ENCODE data around the gene OR51B6. TPM values are rescaled to one million over a fixed set of nuclear protein-coding genes. Genes with fewer than 3 reads are reported as not detected.
"Not testable (repeated sequence)": the region's sequence is repeated elsewhere in the genome, so short reads cannot be mapped to it uniquely, and the experiment has no call there.

Gene OR51B6
- not detected in 2 replicates for total RNA-seq (2014; rRNA removed; shearing (Covaris generic); ENCODE audit: low replicate concordance)

- DNase-seq (ENCODE audit: low read depth) = no peak
- in situ Hi-C loops (cut with HindIII; ENCODE audit: low pct_unique_long_range_greater_than_20kb, low sequenced_read_pairs) = no loop called here
Observed at GRCh38 chr11:5351208-5351607, at the start of gene OR51B6. TSS of gene OR51B6 (plus strand) at chr11:5351508. CDS start at chr11:5351508, 0 bp downstream.

- in situ Hi-C loops (cut with HindIII; ENCODE audit: low pct_unique_long_range_greater_than_20kb, low sequenced_read_pairs) = no loop called here
- DNase-seq (ENCODE audit: low read depth) = no peak
Observed at GRCh38 chr11:5301846-5302245, 49.5 kb upstream of the OR51B6 start, which contains the start of gene OR51B4. TSS of gene OR51B4 (minus strand) at chr11:5301946. CDS start at chr11:5301946, 0 bp downstream.

- in situ Hi-C loops (cut with HindIII; ENCODE audit: low pct_unique_long_range_greater_than_20kb, low sequenced_read_pairs) = no loop called here
- DNase-seq (ENCODE audit: low read depth) = no peak
Observed at GRCh38 chr11:5303626-5304025, 47.7 kb upstream of the OR51B6 start.

- in situ Hi-C loops (cut with HindIII; ENCODE audit: low pct_unique_long_range_greater_than_20kb, low sequenced_read_pairs) = no loop called here
- DNase-seq (ENCODE audit: low read depth) = no peak
Observed at GRCh38 chr11:5304046-5304445, 47.3 kb upstream of the OR51B6 start.

- no peak for DNase-seq (ENCODE audit: low read depth)
- in situ Hi-C loops (cut with HindIII; ENCODE audit: low pct_unique_long_range_greater_than_20kb, low sequenced_read_pairs) = no loop called here
Observed at GRCh38 chr11:5307256-5308019, 43.9 kb upstream of the OR51B6 start.

- in situ Hi-C loops (cut with HindIII; ENCODE audit: low pct_unique_long_range_greater_than_20kb, low sequenced_read_pairs) = no loop called here
- no peak for DNase-seq (ENCODE audit: low read depth)
Observed at GRCh38 chr11:5310423-5310822, 40.9 kb upstream of the OR51B6 start.

- DNase-seq (ENCODE audit: low read depth); in situ Hi-C loops (cut with HindIII; ENCODE audit: low pct_unique_long_range_greater_than_20kb, low sequenced_read_pairs): not testable (repeated sequence)
Observed at GRCh38 chr11:5313326-5314023, 37.8 kb upstream of the OR51B6 start.

- in situ Hi-C loops (cut with HindIII; ENCODE audit: low pct_unique_long_range_greater_than_20kb, low sequenced_read_pairs) = no loop called here
- DNase-seq (ENCODE audit: low read depth) = no peak
Observed at GRCh38 chr11:5317292-5317691, 34.0 kb upstream of the OR51B6 start.

GRCh38 chr11:5324197-5324596 is 27.1 kb upstream of the OR51B6 start, which contains the start of gene OR51B2:
TSS of gene OR51B2 (minus strand) at chr11:5324297. CDS start at chr11:5324297, 0 bp downstream.
- DNase-seq (ENCODE audit: low read depth) = no peak
- in situ Hi-C loops (cut with HindIII; ENCODE audit: low pct_unique_long_range_greater_than_20kb, low sequenced_read_pairs) = no loop called here

GRCh38 chr11:5335170-5335569 is 16.1 kb upstream of the OR51B6 start:
- in situ Hi-C loops (cut with HindIII; ENCODE audit: low pct_unique_long_range_greater_than_20kb, low sequenced_read_pairs) = no loop called here

GRCh38 chr11:5336331-5336730 is 15.0 kb upstream of the OR51B6 start:
- in situ Hi-C loops (cut with HindIII; ENCODE audit: low pct_unique_long_range_greater_than_20kb, low sequenced_read_pairs) = no loop called here
- DNase-seq (ENCODE audit: low read depth) = no peak

More at GRCh38 chr11:5335170-5335569, 16.1 kb upstream of the OR51B6 start:
- no peak for DNase-seq (ENCODE audit: low read depth)

- in situ Hi-C loops (cut with HindIII; ENCODE audit: low pct_unique_long_range_greater_than_20kb, low sequenced_read_pairs); DNase-seq (ENCODE audit: low read depth): not testable (repeated sequence)
Observed at GRCh38 chr11:5337253-5337652, 14.1 kb upstream of the OR51B6 start.

GRCh38 chr11:5339771-5340322 is 11.5 kb upstream of the OR51B6 start:
- in situ Hi-C loops (cut with HindIII; ENCODE audit: low pct_unique_long_range_greater_than_20kb, low sequenced_read_pairs) = no loop called here
- no peak for DNase-seq (ENCODE audit: low read depth)

GRCh38 chr11:5343474-5344335 is 7.6 kb upstream of the OR51B6 start, which contains the start of gene OR51B5:
TSS of gene OR51B5 (minus strand) at chr11:5343524. CDS start at chr11:5343524, 0 bp downstream.
- no peak for DNase-seq (ENCODE audit: low read depth)
- in situ Hi-C loops (cut with HindIII; ENCODE audit: low pct_unique_long_range_greater_than_20kb, low sequenced_read_pairs) = no loop called here

GRCh38 chr11:5345831-5346230 is 5.5 kb upstream of the OR51B6 start:
- in situ Hi-C loops (cut with HindIII; ENCODE audit: low pct_unique_long_range_greater_than_20kb, low sequenced_read_pairs) = no loop called here

GRCh38 chr11:5348551-5349194 is 2.6 kb upstream of the OR51B6 start:
- no peak for DNase-seq (ENCODE audit: low read depth)
- in situ Hi-C loops (cut with HindIII; ENCODE audit: low pct_unique_long_range_greater_than_20kb, low sequenced_read_pairs) = no loop called here

More at GRCh38 chr11:5345831-5346230, 5.5 kb upstream of the OR51B6 start:
- no peak for DNase-seq (ENCODE audit: low read depth)

GRCh38 chr11:5349550-5349949 is 1.8 kb upstream of the OR51B6 start:
- in situ Hi-C loops (cut with HindIII; ENCODE audit: low pct_unique_long_range_greater_than_20kb, low sequenced_read_pairs) = no loop called here
- DNase-seq (ENCODE audit: low read depth) = no peak

Measured in Caki2 (cell line).